HG03097 (cell line): ENCODE data around the gene BUD31.
"Not testable (repeated sequence)": the region's sequence is repeated elsewhere in the genome, so short reads cannot be mapped to it uniquely, and the experiment has no call there.

Experiments
- ATAC-seq: cut with Tn5 transposase; IDR thresholded peaks from one replicate; pipeline ENCODE4 v1.9.1; 2021; ENCODE audit not compliant: unreplicated experiment, low FRiP score

BUD31 gene

DNA sequence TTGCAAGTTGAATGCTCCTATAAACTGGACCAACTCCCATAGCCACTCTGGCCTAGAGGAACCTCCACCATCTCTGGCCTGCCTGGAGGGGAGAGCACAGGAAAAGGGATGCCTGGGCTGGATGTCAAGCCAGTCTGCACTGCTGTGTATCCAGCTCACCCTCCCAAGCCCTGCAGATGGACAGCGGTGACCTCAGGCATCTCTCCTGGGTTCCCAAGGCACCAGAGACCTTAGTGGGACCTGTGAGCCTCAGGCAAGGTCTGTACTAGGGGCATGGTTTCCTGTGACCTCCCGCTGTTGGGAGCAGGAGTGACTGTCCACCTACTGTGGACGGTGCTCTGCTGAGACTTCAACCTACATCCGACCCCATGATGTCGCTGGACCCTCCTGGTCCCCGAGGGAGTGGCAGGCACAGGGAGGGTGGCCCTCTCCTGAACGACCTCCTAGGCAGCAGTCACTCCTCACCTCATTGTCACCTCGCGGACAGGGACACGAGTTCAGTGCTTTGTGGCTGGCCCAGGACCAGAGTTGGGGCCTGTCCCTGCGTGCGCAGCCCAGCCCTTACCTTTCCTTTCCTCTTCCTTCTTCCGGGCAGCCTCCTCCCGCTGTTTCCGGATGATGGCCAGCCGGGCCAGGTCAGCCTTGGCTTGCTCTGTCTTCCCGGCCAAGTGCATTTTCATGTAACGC, 11.3 kb upstream of the BUD31 start:
- no peak for ATAC-seq

- ATAC-seq: no peak
These were observed 9.8 kb upstream of the BUD31 start for GRCh38 chr7:99398891-99399445.

- ATAC-seq: no peak
These were observed 9.2 kb upstream of the BUD31 start for GRCh38 chr7:99399597-99399996.

GRCh38 chr7:99402854-99403253, 5.9 kb upstream of the BUD31 start:
- ATAC-seq: no peak

DNA sequence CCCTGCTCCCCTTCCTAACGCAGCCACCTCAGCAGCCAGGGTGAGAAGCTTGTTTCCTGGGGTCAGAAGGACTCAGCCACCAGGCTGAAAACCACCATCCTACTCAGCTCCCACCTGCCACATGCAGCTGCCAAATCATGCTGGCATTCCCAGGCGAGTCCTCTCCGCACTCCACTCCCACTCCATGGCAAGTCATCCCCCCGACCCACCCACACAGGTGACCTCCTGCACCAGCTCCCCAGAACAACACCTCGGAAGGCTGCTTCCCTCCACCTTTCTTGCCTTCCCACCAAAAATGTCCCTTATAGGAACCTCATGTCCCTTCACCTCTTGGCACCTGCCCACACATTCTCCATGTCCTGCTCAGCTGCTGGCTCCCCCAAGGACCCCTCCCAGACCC, 5.0 kb upstream of the BUD31 start:
- no peak for ATAC-seq

DNA sequence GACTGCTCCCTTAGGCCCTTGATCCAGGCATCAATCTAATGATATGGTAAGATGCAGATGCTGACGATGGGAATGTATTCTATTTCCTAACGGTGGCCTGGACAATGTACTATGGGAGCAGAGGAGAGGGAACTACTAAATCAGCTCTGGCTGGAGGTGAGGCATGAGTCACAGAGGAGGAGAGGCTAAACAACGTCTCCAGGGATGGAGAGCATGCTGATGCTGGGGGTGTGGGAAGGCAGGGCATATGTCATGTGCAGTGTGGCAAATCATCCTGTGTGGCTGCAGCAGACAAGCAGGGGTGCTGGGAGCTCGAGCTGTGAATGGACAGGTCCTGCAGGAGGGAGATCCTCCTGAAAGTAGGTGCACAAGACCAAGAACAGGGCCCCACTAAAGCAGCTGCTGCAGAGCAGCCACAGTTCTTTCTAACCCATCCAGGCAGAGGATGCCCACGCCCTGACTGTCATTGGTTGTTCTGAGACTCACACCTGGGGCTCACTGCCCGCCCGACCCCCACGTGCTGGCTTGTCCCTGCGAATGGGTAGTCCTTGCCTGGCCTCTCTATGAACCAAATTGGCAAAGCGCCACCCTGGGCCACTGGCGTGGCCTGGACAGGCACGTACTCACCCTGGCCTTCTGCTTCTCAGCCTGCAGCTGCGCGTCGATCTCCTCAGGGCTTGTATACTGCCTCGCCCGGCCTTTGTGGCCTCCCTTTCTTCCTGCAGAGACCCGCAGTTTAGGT, 4.4 kb upstream of the BUD31 start:
- ATAC-seq: no peak

- no peak for ATAC-seq
These were observed 3.8 kb upstream of the BUD31 start for GRCh38 chr7:99404977-99405320.

DNA sequence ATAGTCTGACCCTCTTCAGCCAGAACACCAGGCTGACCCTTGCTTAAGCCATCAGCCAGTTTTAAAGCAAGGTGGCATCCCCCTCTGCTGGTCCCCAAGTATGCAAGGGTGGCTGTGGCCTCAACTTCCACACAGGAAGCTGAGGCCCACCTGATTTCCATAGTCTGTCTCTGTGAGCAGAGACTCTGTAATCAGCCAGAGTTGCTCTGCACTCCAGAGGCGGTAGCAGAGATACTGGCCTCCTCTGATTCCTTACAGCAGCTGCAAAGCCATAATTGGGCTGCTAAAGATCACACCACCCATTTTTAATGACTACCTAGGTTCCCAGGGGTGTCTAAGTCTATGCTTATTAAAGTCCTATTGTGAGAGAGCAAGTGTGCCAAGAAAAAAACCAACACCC, 2.2 kb upstream of the BUD31 start:
- ATAC-seq: no peak

DNA sequence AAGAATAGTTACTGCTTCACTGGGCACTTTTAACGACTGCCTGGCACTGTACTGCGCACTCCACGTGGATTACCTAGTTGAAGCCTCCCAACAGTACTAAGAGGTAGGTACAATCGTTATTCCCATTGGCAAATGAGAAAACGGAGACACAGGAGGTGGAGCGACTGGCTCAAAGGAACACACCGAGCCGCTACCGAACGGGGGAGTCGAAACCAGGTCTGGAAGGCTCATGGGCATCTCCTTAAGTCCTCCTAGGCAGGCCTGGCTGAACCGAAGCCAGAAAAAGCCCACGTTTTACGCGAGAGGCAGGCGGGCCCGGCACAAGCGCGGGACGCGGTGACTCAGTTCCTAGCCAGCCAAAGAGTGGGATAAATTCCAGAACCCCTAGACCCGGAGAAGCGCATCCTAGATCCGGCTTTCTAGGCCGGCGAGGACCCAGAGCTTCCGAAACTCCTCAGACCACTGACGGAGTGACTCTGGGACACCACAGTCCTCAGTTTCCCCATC, 844 bp upstream of the BUD31 start:
- ATAC-seq: peak; percentile 2

DNA sequence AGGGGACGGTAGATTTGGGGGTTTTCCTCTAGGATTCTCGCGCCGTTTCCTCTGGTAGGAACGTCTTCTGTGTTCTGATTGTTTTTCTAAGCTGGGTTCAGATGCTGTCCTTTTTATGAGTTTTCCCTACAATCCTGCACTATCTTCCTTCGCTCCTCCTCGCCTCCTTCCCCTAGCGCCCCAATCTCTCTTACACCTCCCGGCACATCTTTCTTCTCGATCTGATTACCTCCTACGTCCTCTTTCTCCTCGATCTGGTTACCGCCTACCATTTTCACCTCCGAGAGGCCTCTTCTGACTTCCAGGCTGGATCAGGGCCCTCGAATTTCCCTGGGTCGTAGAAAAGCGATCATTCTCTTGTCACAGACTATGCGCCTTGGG, 413 bp downstream of the BUD31 start:
- ATAC-seq: peak; percentile 1

DNA sequence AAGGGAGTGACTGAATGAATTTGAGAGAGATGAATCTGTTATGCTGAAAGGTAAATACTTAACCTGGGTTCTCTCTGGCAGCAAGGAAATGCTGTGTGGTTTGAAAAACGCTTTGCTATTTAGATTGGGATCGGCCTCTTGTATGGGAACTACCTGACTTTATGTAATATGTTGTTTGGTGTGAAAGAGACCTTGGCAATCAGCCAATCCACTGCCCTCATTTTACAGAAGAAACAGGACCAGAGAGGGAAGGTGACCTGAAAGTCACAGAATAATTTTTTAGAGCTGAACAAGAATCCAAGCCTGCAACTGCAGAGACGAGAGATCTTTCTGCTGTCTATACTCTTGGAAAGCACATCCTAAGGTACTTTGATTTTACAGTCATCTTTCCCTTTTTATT, 1.0 kb downstream of the BUD31 start:
- ATAC-seq: no peak

GRCh38 chr7:99410635-99411034, 1.9 kb downstream of the BUD31 start:
- no peak for ATAC-seq

DNA sequence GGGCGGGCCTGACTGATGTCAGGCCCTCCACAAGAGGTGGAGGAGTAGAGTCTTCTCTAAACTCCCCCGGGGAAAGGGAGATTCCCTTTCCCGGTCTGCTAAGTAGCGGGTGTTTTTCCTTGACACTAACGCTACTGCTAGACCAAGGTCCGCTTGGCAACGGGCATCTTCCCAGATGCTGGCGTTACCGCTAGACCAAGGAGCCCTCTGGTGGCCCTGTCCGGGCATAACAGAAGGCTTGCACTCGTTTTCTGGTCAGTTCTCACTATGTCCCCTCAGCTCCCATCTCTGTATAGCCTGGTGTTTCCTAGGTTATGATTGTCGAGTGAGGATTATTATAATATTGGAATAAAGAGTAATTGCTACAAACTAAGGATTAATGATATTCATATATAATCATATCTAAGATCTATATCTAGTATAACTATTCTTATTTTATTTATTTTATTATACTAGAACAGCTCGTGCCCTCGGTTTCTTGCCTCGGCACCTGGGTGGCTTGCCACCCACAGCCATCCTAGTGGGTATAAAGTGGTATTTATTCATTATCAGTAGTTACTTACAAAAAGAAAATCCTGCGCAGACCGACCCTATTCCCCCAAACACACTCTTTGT, 6.9 kb downstream of the BUD31 start:
- not testable (repeated sequence) for ATAC-seq

GRCh38 chr7:99418260-99418659, 9.5 kb downstream of the BUD31 start:
- no peak for ATAC-seq

GRCh38 chr7:99419323-99420021, 10.7 kb downstream of the BUD31 start:
- ATAC-seq: no peak

- ATAC-seq: no peak
These were observed 11.4 kb downstream of the BUD31 start for GRCh38 chr7:99420213-99420612.

DNA sequence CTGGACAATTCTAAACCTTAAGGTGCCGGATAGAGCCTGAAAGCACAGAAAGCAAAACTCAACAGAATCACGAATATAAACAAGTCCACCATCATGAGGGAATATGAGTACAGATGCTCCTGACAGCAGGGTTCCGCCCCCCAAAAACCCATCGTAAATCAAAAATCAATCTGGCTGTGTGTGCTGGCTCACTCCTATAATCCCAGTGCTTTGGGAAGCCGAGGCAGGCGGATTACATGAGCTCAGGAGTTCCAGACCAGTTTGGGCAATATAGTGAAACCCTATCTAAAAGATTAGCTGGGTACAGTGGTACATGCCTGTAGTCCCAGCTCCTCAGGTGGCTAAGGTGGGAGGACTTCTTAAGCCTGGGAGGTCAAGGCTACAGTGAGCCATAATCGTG, 12.2 kb downstream of the BUD31 start:
- ATAC-seq: no peak

GRCh38 chr7:99422186-99422585, 13.4 kb downstream of the BUD31 start:
- ATAC-seq: no peak

GRCh38 chr7:99422625-99423024, 13.9 kb downstream of the BUD31 start:
- ATAC-seq: no peak

- no peak for ATAC-seq
These were observed 16.4 kb downstream of the BUD31 start for GRCh38 chr7:99424932-99425730.
